ENCODE measurements around the gene PLOD2.
A peak's percentile ranks its signal among the peaks of the same experiment; 100 is the strongest.

Gene PLOD2

GRCh38 chr3:146100825-146101444 lies 60.0 kb downstream of the PLOD2 start:
- DNase-seq (ENCODE audit: low read depth in 2 of 2), result no peak

GRCh38 chr3:146100180-146100579 lies 60.8 kb downstream of the PLOD2 start:
- DNase-seq (ENCODE audit: low read depth in 2 of 2), result no peak

DNA sequence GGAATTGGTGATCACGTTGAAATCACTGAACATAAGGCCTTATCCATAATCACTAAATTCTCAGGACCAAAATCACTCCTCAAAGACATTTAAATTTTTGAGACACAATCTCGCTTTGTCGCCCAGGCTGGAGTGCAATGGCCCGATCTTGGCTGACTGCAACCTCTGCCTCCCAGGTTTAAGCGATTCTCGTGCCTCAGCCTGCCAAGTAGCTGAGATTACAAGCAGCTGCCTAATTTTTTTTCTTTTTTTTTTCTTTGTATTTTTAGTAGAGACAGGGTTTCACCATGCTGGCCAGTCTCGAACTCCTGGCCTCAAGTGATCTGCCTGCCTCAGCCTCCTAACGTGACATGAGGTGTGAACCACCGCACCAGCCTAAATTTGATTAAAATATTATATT lies 61.7 kb downstream of the PLOD2 start:
- no peak for DNase-seq (ENCODE audit: low read depth in 2 of 2)

- no peak for DNase-seq (ENCODE audit: low read depth in 2 of 2)
These were observed 67.1 kb downstream of the PLOD2 start for GRCh38 chr3:146093896-146094295.

- DNase-seq (ENCODE audit: low read depth in 2 of 2), result no peak
These were observed 68.8 kb downstream of the PLOD2 start for GRCh38 chr3:146092230-146092629.

DNA sequence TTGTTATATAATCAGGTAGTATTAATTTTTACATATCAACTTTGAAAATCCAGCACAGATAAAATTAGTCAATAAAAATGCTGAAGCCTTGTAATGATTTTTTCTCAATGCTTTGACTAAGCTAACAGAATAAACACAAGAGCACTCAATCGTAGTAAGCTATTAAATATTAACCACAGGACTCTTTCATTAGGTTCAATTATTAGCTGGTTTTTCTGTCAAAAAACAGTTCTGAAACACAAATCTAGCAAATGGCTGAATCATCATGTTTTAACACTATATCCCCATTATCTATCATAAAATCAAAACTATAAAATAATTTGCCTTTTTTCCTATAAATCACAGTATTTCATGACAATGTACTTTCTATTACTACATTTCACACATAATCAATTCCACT lies 69.6 kb downstream of the PLOD2 start:
- DNase-seq (ENCODE audit: low read depth in 2 of 2), result no peak

GRCh38 chr3:146090521-146090920 lies 70.5 kb downstream of the PLOD2 start:
- no peak for DNase-seq (ENCODE audit: low read depth in 2 of 2)

GRCh38 chr3:146088840-146089239 lies 72.1 kb downstream of the PLOD2 start:
- DNase-seq (ENCODE audit: low read depth in 2 of 2), result no peak

DNA sequence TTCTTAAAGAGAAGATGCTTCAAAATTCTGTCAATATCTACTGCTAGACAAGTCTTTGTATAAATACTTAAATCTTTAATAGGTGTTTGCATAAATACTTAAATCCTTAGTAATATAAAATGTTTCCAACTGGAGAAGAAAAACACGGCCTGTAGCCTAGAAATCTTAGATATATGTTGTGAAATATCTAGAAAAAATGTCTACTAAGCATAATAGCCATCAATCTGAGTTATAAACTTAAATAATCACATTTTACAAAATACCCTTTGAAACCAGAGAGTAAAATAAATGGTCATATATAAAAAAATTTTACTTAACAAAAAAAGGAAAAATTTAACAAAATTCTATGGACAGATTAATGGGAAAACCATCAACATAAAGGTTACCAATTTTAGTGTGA lies 73.9 kb downstream of the PLOD2 start:
- DNase-seq (ENCODE audit: low read depth in 2 of 2), result no peak

- DNase-seq (ENCODE audit: low read depth in 2 of 2), result no peak
These were observed 74.8 kb downstream of the PLOD2 start for GRCh38 chr3:146086211-146086610.

DNA sequence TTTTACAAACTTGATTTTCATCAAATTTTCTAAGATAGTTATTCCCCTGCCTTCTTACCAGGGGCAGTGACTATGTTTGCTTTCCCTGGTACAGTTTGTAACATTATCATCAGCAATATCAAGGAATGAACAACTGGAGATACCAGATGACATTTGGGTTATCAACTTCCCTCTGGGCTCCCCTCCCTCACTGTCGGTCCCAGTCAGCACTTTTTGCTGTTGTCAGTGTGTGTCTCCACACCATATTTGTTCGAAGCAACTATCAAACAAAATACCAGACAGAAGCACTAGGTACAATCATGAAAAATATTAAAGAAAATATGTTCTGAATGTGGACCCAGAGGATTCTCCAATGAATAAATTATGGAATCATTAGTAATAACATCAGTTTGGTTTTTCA lies 75.3 kb downstream of the PLOD2 start:
- no peak for DNase-seq (ENCODE audit: low read depth in 2 of 2)

GRCh38 chr3:146080578-146080977 lies 80.4 kb downstream of the PLOD2 start:
- no peak for DNase-seq (ENCODE audit: low read depth in 2 of 2)

DNA sequence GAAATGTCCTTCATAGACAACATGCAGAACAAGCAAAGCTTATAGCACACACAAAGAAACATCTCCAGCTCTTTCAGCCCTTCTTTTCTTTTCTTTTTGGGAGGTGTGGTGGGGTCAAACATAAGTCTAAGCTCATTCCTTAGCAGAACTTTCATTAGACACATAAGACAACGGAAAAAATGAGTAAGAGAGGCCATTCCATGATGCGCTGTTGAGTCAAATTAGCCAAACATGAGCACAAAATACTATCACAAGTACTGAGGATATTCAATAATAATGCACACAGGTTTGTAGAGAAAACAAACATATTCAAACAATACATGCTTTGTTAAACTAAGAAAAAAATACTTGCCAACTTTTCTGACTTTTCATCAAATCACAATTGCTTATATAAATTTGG lies 83.0 kb downstream of the PLOD2 start:
- DNase-seq (ENCODE audit: low read depth in 2 of 2), result no peak

GRCh38 chr3:146077181-146077580 lies 83.8 kb downstream of the PLOD2 start:
- no peak for DNase-seq (ENCODE audit: low read depth in 2 of 2)

DNA sequence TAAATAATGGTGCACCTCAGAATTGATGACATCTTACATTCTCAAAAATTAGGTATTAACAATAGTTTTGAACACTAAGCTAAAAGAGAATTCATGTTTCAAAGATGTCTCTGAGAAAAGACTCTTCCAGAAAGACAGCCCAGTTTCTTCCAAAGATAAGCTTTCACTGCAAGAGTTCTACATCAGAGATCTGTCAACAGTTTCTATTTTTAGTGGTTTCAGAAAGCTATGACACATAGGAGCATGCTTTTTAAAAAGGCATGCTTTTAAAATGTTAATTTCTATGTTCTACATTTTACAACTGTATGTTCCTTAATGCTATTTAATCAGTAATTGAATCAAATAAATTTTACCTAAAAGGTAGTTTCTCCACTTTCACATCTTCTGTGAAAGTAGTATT lies 88.2 kb downstream of the PLOD2 start:
- DNase-seq (ENCODE audit: low read depth in 2 of 2), result no peak

DNA sequence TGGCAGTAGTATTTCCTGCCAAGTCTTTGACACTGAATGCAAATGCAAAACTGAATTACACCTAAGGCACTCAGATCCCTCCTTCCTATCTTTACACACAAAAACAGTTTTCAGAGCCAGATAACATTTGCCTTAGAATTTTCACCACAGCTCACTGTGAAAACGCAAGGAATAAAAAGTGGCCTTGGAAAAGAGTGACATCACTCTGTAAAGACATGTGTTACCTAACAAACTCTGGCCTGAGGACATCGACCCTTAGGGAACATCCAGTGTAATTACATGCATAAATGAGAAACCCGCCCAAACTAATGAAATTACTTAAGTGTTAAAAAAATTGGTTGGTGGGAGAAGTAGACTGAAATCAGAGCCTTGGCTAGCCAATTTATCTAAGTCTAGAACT lies 88.9 kb downstream of the PLOD2 start:
- DNase-seq (ENCODE audit: low read depth in 2 of 2), result no peak

- no peak for DNase-seq (ENCODE audit: low read depth in 2 of 2)
These were observed 89.4 kb downstream of the PLOD2 start for GRCh38 chr3:146071632-146072031.

DNA sequence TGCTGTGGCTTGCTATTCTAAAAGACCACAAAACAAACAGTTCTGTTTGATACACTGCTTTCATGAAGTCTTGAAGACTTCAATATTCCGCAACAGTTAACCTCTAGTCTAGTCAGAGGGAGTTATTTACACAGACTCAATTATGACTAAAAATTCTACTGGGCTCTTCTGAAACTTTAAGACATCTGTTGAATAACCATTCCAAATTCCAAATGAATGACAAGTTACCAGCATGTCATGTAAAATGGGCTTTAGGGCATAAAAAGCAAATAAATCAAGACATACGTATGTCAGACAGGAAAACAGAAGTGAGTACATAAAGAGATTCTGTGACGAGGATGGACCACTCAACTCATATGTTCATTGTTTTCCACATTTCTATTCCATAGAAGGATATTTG lies 93.9 kb downstream of the PLOD2 start:
- DNase-seq (ENCODE audit: low read depth in 2 of 2), result no peak

DNA sequence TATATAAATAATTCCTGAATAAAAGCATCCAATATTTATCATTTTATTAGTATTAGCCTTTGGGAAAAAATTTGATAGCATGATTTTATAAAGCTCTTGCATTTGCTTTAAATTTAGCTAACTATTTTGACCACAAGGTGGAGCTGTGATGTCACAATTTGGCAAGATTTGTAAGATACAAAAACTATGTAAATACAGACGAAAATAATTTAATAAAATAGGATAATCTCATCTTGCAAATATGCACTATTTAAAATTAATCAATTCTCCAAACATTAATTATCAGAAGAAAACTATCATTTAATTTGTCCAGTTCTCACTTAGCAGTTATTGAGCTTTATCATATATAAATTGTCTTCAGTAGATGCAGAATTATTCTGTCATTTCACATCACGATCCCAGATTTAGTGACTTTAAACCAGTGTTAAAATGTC lies 95.4 kb downstream of the PLOD2 start:
- DNase-seq (ENCODE audit: low read depth in 2 of 2), result peak in 1 of 2 donors; percentile 1

GRCh38 chr3:146058241-146058640 lies 102.7 kb downstream of the PLOD2 start:
- no peak for DNase-seq (ENCODE audit: low read depth in 2 of 2)

GRCh38 chr3:146052791-146053310 lies 108.1 kb downstream of the PLOD2 start:
- no peak for DNase-seq (ENCODE audit: low read depth in 2 of 2)

DNA sequence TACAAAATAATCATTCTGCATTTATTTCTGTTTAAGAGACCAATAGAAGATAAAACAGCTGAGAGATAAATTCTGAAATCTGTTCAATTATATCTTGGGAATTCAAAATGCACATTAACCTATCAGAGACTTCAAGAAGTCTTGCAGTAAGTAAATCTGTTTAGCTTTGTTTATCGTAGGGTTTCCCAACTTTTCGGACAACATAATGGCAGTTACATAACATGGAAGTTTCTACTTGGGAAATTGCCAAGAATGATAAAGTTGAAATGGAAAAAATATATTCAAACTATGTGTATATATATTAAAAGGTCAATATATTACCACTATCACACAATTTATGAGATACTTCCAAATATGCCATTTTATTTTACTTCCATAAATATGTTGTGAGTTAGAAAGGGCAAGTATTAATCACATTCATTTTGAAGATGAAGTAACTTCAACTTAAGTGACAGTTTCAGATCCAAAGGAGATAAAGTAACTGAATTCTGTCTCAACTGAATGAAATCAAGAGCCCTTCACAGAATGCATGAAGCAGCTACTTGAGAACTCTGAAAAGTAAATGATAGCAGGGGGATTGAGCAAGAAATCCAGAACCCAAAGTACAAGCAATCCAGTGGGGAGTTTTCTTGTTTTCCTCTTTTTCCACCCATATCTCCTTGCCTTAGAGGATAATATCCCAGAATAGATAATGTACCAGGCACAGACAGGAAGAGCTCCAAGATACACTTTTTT lies 108.8 kb downstream of the PLOD2 start:
- DNase-seq (ENCODE audit: low read depth in 2 of 2), result no peak

DNA sequence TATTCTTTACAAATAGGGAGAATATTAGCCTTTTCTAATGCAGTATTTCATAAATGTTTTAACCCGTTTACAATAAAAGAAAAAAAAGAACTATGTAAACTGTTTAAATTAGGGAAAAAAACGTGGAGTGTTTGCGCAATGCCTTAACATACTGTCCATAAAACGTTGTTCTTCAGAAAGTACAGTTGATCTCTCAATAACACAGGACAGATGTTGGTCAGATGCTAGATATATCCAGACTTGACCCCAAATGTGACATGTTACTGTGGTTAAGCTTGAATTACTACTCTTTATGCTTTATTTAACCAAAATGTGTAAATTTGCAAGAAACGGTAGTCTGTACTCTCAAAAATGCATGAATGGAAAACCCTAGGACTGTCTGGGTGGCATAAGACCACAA lies 110.3 kb downstream of the PLOD2 start:
- DNase-seq (ENCODE audit: low read depth in 2 of 2), result no peak
